AG10803 (cell line): ENCODE results near the gene CHCHD3.

Source experiments
- DNase-seq: peaks from one replicate; pipeline ENCODE4 v3.0.0; 2010; ENCODE audit warnings: low read depth
- H3K4me3 ChIP-seq: 2 replicates; pipeline ENCODE4 v1.5.1; 2011; ENCODE audit warnings: mild to moderate bottlenecking, low read length, control low read depth
- TF ChIP-seq, protein P1 (sequence below): conservative IDR thresholded peaks from 2 replicates; pipeline ENCODE4 v1.5.1; 2011; ENCODE audit warnings: mild to moderate bottlenecking, low read length, control low read depth, inconsistent platforms

The CHCHD3 gene

DNA sequence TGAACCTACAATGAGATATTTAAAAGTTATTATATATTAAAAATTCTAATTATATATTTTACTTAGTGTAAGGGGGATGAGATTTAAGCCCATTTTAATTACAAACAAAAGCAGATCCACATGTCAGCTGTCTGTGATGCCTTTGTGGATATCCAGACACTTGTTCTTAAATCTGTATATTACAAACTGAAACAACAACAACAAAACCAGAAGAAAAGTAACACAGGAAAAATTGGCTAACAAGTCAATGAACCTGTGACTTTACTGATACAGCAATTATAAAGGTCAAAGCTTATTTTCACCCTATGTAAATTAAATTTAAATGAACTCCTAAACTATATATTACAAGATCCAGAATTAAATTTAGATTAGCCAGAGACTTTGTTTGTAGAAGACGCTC, 222.7 kb downstream of the CHCHD3 start:
- DNase-seq = no peak
- H3K4me3 ChIP-seq = no peak overlapping the region
- TF ChIP-seq, protein P1, sequence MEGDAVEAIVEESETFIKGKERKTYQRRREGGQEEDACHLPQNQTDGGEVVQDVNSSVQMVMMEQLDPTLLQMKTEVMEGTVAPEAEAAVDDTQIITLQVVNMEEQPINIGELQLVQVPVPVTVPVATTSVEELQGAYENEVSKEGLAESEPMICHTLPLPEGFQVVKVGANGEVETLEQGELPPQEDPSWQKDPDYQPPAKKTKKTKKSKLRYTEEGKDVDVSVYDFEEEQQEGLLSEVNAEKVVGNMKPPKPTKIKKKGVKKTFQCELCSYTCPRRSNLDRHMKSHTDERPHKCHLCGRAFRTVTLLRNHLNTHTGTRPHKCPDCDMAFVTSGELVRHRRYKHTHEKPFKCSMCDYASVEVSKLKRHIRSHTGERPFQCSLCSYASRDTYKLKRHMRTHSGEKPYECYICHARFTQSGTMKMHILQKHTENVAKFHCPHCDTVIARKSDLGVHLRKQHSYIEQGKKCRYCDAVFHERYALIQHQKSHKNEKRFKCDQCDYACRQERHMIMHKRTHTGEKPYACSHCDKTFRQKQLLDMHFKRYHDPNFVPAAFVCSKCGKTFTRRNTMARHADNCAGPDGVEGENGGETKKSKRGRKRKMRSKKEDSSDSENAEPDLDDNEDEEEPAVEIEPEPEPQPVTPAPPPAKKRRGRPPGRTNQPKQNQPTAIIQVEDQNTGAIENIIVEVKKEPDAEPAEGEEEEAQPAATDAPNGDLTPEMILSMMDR = no peak

DNA sequence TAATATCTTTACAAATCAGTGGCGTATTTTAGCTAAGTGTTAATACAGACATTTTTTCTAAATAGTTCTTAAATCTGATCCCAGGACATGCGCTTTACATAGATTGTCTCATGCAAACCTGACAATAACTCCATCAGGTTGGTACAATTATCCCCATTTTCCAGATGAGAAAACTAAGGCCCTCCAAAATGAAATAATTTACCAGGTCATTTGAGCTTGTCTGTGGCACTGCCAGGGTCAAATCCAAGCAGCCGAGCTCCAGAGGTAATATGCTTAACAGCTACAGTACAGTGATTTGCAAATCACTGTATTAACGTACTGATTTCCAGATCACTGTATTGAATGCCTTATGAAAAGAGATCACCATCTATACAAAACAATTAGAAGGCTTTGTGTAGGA, 223.1 kb downstream of the CHCHD3 start:
- TF ChIP-seq, protein P1 = no peak
- DNase-seq = no peak
- no peak overlapping the region for H3K4me3 ChIP-seq

DNA sequence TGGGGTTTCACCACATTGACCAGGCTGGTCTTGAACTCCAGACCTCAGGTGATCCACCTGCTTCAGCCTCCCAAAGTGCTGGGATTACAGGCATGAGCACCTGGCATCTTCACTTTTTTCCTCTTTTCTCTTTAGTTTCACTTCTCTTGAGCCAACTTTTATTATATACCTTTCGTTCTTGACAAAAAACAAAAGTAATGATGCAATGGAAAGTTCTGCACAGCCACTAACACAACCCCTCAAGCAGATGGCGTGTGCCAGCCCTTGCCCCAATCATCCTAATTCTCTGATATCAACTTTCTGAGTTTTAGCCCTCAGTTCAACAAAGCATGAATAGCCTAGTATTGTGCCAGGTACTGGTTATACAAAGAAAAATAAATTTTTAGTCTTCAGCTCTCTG, 223.6 kb downstream of the CHCHD3 start:
- TF ChIP-seq, protein P1 = no peak
- no peak overlapping the region for H3K4me3 ChIP-seq
- no peak for DNase-seq

DNA sequence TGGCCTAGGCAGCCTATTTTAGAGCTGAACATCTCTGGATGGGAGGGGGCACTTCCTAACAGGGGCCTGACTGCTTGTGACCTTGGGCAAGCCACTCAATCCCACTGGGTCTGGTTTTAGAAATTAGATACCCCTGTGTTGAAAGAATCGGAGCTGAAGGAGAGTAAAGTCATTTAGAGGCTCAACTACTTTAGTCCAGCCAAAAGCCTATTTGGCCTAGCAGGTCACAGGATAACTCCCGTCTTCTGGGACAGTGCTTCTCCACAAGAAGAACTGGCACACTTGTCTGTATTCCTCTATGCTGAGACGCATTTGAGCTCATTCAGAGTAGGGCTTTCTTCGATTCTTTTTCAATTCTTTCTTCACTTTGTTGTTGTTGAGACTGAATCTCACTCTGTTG, 224.2 kb downstream of the CHCHD3 start:
- TF ChIP-seq, protein P1 = no peak
- no peak for DNase-seq
- no peak overlapping the region for H3K4me3 ChIP-seq

DNA sequence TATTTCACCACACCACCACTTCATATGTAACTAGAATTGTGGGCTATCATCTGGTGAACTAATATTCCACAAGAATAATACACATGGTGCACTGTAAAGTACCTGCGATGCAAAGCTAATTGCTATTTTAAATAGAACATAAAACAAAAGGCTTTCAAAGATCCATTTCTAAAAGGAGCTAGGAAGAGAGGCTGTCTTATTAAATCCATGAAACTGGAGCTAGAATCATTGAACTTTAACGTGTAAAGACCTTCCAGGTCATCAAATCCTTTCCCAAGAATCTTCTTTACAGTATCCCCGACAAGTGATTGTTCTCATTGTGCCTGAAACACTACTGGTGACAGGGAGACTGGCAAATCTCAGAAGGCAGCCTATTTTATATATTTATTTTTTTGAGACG, 224.9 kb downstream of the CHCHD3 start:
- TF ChIP-seq, protein P1 = no peak
- DNase-seq = no peak
- H3K4me3 ChIP-seq = no peak overlapping the region

DNA sequence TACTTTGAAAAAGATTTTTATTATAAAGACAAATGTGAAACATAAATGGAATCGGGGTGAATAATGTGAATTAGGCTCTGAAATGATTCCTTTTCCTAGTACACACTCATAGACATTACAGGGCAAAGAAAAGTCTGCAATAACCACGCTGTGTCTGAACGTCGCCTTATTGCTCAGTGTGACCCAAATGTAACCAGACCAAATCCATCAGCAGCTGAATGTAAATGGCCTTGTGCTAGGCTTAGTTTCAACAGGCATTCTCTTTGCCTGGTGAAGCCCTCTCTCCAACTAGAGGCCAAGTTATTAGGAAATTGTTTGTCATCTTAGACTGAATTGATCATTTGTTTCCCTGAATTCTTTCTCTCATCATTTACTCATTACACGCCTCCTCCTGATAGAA, 225.5 kb downstream of the CHCHD3 start:
- no peak overlapping the region for H3K4me3 ChIP-seq
- no peak for DNase-seq
- TF ChIP-seq, protein P1 = no peak

DNA sequence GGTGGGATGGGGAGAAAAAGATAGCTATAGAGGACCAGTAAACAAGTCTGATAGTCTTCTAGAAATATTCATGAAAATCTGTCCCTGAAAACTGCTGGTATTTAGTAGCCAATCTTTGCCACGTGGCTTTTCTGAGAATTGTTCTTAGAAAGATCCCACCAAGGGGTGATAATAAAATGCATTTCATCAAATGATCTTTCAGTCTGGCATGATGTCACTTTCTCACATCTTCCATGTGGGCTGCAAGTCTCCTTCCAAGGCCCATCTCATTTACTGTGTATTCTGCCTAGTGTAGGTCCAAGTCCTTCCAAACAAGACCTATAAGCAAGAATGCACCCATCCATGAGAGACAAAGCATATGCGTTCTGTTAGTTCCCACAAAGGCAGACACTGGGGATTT, 226.0 kb downstream of the CHCHD3 start:
- TF ChIP-seq, protein P1 = no peak
- no peak overlapping the region for H3K4me3 ChIP-seq
- no peak for DNase-seq
